Dermis microvascular lymphatic vessel endothelial cell (primary cell): ENCODE measurements around the gene SDC1. TPM values are rescaled to one million over a fixed set of nuclear protein-coding genes. Genes with fewer than 3 reads are reported as not detected.

Source experiments
- DNase-seq, 2 donors: peaks; one replicate each; pipeline versions ENCODE4 v3.0.0 to v3.0.0-alpha.2; 2010; ENCODE audit warnings: low read depth in 2 of 2
- total RNA-seq: library from RNA; depleted of rRNA; stranded (reverse); fragments of >200 nt; gene quantifications from 2 replicates; pipeline ENCODE4 v1.2.1, GENCODE V29; 2014

SDC1 gene
- total RNA-seq, 1 donor from 2014 or later: 2.6 TPM

- no peak for DNase-seq
These were observed 3.1 kb upstream of the SDC1 start for GRCh38 chr2:20227894-20228505.

- DNase-seq: no peak
These were observed 1.2 kb upstream of the SDC1 start for GRCh38 chr2:20226152-20226545.

- peak in 1 of 2 donors; percentile 61 for DNase-seq
These were observed 593 bp upstream of the SDC1 start for GRCh38 chr2:20225294-20226151.

GRCh38 chr2:20224164-20224715, 690 bp downstream of the SDC1 start:
- DNase-seq: no peak

GRCh38 chr2:20223407-20224163, 1.3 kb downstream of the SDC1 start:
- DNase-seq: peak in 1 of 2 donors; percentile 30

- no peak for DNase-seq
These were observed 2.0 kb downstream of the SDC1 start for GRCh38 chr2:20222769-20223406.

- no peak for DNase-seq
These were observed 2.7 kb downstream of the SDC1 start for GRCh38 chr2:20222014-20222768.

GRCh38 chr2:20221555-20221973, 3.4 kb downstream of the SDC1 start:
- DNase-seq: no peak

- DNase-seq: no peak
These were observed 4.0 kb downstream of the SDC1 start for GRCh38 chr2:20220806-20221554.

- DNase-seq: no peak
These were observed 5.1 kb downstream of the SDC1 start for GRCh38 chr2:20219763-20220380.

- no peak for DNase-seq
These were observed 6.3 kb downstream of the SDC1 start for GRCh38 chr2:20218331-20219320.

GRCh38 chr2:20217041-20217970, 7.6 kb downstream of the SDC1 start:
- DNase-seq: no peak

GRCh38 chr2:20216130-20217025, 8.6 kb downstream of the SDC1 start:
- DNase-seq: no peak

GRCh38 chr2:20215183-20216040, 9.5 kb downstream of the SDC1 start:
- no peak for DNase-seq

GRCh38 chr2:20214566-20215182, 10.3 kb downstream of the SDC1 start:
- DNase-seq: no peak
